ENCODE measurements around the gene SNAP47.

Gene SNAP47

DNA sequence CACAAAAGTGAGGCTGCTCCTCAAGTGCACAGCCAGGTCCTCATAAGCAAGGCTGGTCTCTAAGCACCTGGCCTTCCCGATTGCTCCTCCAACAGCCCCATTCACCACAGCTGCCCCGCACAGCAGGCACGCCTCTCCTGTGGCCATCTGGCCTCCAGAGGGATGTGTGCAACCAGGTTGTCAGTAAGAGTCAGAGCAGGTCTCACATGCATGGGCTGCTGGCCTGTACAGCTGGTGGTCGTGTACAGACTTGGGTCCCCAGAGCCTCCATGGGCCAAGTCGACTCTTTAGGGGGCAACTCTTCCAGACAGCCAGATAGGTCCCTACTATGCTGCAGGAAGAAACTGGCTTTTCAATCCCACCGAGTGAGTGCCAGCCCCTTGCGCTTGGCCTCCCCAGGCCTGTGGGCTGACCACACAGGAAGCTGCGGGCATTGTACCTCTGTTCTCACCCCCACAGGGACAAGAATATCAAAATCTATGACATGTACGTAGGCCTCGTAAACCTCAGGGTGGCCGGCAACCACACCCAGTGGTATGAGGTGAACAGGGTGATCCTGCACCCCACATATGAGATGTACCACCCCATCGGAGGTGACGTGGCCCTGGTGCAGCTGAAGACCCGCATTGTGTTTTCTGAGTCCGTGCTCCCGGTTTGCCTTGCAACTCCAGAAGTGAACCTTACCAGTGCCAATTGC, 81.7 kb downstream of the SNAP47 start:
- H3K27ac ChIP-seq = no peak overlapping the region
- no peak for TF ChIP-seq CTCF (conservative IDR thresholded peaks at IDR 0.05)

GRCh38 chr1:227823537-227823936, 88.3 kb downstream of the SNAP47 start:
- no peak for TF ChIP-seq CTCF (conservative IDR thresholded peaks at IDR 0.05)
- no peak overlapping the region for H3K27ac ChIP-seq

GRCh38 chr1:227824204-227824603, 89.0 kb downstream of the SNAP47 start:
- H3K27ac ChIP-seq = no peak overlapping the region
- no peak for TF ChIP-seq CTCF (conservative IDR thresholded peaks at IDR 0.05)

DNA sequence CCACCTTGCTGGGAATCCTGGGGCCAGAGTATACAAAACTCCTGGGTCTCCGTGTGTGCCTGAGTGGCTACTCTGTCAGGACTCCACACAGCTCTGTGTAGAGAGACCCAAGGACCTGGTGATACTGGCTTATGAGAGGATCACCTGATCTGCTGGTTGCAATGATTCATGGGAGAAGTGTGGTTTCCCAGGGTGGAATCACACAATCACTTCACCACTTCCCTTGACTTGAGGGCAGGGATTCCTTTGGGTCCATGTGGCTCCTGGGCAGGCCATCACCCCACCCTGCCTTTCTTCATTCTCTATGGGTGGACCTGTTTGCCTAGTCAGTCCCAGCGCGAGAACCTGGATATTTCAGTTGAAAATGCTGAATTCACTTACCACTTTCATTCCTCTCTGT, 93.6 kb downstream of the SNAP47 start:
- no peak for TF ChIP-seq CTCF (conservative IDR thresholded peaks at IDR 0.05)
- no peak overlapping the region for H3K27ac ChIP-seq
